ENCODE data around the gene TNNI2.

DNA sequence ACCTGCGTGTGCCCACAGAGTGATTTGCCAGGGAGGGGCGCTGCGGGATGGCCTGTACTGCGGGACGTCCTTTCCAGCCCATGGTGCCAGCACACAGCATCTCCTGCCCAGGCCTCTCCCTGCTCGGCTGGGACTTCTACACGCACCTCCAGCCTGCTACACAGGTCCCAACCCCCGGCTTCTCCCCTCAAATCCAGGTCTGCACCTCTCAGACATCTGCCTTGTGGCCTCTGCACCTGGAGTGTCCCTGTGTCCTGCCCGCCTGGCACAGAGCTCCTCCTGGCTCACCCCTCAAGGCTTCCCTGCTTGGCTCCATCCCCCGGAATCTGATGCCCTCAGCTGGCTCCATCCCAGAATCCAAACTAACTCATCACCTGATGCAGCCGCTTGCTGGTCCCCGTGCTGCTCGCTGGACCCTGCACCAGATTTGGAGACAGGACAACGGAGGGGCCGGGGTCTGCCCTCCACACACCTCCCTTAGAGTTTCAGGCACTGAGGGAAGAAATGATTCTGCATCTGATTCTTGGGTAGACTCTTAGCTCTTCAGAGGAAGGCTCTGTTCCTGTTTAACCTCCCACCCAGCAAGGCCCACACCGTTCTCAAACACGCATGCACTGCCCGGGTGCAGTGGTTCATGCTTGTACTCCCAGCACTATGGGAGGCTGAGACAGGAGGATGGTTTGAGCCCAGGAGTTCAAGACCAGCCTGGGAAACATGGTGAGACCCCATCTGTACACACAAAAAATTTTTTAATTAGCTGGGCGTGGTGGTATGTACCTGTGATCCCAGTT is 10.1 kb downstream of the TNNI2 start:
- TF ChIP-seq, protein P1, sequence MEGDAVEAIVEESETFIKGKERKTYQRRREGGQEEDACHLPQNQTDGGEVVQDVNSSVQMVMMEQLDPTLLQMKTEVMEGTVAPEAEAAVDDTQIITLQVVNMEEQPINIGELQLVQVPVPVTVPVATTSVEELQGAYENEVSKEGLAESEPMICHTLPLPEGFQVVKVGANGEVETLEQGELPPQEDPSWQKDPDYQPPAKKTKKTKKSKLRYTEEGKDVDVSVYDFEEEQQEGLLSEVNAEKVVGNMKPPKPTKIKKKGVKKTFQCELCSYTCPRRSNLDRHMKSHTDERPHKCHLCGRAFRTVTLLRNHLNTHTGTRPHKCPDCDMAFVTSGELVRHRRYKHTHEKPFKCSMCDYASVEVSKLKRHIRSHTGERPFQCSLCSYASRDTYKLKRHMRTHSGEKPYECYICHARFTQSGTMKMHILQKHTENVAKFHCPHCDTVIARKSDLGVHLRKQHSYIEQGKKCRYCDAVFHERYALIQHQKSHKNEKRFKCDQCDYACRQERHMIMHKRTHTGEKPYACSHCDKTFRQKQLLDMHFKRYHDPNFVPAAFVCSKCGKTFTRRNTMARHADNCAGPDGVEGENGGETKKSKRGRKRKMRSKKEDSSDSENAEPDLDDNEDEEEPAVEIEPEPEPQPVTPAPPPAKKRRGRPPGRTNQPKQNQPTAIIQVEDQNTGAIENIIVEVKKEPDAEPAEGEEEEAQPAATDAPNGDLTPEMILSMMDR (IDR thresholded peaks at IDR 0.05; ENCODE audit: low read depth, low read length, missing input control), result no peak
- no peak for TF ChIP-seq RAD21 (IDR thresholded peaks at IDR 0.05)
- no peak for TF ChIP-seq GABPA (IDR thresholded peaks at IDR 0.05 in 1 of 2, conservative IDR thresholded peaks at IDR 0.05 in 1 of 2)
- TF ChIP-seq, protein P2, sequence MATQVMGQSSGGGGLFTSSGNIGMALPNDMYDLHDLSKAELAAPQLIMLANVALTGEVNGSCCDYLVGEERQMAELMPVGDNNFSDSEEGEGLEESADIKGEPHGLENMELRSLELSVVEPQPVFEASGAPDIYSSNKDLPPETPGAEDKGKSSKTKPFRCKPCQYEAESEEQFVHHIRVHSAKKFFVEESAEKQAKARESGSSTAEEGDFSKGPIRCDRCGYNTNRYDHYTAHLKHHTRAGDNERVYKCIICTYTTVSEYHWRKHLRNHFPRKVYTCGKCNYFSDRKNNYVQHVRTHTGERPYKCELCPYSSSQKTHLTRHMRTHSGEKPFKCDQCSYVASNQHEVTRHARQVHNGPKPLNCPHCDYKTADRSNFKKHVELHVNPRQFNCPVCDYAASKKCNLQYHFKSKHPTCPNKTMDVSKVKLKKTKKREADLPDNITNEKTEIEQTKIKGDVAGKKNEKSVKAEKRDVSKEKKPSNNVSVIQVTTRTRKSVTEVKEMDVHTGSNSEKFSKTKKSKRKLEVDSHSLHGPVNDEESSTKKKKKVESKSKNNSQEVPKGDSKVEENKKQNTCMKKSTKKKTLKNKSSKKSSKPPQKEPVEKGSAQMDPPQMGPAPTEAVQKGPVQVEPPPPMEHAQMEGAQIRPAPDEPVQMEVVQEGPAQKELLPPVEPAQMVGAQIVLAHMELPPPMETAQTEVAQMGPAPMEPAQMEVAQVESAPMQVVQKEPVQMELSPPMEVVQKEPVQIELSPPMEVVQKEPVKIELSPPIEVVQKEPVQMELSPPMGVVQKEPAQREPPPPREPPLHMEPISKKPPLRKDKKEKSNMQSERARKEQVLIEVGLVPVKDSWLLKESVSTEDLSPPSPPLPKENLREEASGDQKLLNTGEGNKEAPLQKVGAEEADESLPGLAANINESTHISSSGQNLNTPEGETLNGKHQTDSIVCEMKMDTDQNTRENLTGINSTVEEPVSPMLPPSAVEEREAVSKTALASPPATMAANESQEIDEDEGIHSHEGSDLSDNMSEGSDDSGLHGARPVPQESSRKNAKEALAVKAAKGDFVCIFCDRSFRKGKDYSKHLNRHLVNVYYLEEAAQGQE (IDR thresholded peaks at IDR 0.05), result no peak
- TF ChIP-seq EGR1 (IDR thresholded peaks at IDR 0.05; ENCODE audit: low read depth in 2 of 2), result no peak
- no peak for TF ChIP-seq TAF1 (conservative IDR thresholded peaks at IDR 0.05)
- no peak for TF ChIP-seq RXRA (IDR thresholded peaks at IDR 0.05)
- TF ChIP-seq, protein P3, sequence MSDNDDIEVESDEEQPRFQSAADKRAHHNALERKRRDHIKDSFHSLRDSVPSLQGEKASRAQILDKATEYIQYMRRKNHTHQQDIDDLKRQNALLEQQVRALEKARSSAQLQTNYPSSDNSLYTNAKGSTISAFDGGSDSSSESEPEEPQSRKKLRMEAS (IDR thresholded peaks at IDR 0.05), result no peak
- TF ChIP-seq, protein P4, sequence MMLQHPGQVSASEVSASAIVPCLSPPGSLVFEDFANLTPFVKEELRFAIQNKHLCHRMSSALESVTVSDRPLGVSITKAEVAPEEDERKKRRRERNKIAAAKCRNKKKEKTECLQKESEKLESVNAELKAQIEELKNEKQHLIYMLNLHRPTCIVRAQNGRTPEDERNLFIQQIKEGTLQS (IDR thresholded peaks at IDR 0.05), result no peak
- no peak for TF ChIP-seq SP1 (IDR thresholded peaks at IDR 0.05)
- no peak for TF ChIP-seq JUND (IDR thresholded peaks at IDR 0.05)
- TF ChIP-seq YY1 (IDR thresholded peaks at IDR 0.05), result no peak
- TF ChIP-seq FOXA2 (IDR thresholded peaks at IDR 0.05), result no peak
- TF ChIP-seq, protein P5, sequence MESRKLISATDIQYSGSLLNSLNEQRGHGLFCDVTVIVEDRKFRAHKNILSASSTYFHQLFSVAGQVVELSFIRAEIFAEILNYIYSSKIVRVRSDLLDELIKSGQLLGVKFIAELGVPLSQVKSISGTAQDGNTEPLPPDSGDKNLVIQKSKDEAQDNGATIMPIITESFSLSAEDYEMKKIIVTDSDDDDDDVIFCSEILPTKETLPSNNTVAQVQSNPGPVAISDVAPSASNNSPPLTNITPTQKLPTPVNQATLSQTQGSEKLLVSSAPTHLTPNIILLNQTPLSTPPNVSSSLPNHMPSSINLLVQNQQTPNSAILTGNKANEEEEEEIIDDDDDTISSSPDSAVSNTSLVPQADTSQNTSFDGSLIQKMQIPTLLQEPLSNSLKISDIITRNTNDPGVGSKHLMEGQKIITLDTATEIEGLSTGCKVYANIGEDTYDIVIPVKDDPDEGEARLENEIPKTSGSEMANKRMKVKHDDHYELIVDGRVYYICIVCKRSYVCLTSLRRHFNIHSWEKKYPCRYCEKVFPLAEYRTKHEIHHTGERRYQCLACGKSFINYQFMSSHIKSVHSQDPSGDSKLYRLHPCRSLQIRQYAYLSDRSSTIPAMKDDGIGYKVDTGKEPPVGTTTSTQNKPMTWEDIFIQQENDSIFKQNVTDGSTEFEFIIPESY (IDR thresholded peaks at IDR 0.05), result no peak
